Brain pericyte (primary cell): ENCODE results near the gene FAM227B.
A peak's percentile ranks its signal among the peaks of the same experiment; 100 is the strongest.
"Not testable (repeated sequence)": the region's sequence is repeated elsewhere in the genome, so short reads cannot be mapped to it uniquely, and the experiment has no call there.

Experiments used
- DNase-seq: peaks from one replicate; pipeline ENCODE4 v3.0.0-alpha.2; 2012; ENCODE audit warnings: low read depth, low spot score

FAM227B gene

DNA sequence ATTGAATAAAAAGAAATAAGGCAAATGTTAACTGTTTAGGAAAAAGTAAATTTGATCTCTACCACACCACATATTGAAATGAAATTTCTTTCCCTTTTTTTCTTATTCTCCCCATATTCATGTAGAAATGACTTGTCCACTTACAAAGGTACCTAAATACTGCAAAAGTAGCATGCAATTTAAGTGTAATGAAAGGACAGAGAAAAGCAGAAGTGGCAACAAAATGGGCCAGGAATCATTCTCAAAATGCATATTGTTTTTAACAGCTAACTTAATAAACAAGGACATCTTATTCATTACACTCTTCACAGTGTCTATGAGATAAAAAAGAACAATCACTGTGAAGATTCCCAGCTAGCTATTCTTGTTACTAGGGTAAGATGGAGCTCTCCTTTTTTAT, 238.2 kb downstream of the FAM227B start:
- no peak for DNase-seq

GRCh38 chr15:49380912-49381311, 239.7 kb downstream of the FAM227B start:
- no peak for DNase-seq

- no peak for DNase-seq
Observed at GRCh38 chr15:49379996-49380395, 240.6 kb downstream of the FAM227B start.

- DNase-seq: no peak
Observed at GRCh38 chr15:49372366-49372765, 248.3 kb downstream of the FAM227B start.

GRCh38 chr15:49370782-49371181, 249.8 kb downstream of the FAM227B start:
- no peak for DNase-seq

- DNase-seq: no peak
Observed at GRCh38 chr15:49366496-49366895, 254.1 kb downstream of the FAM227B start.

- no peak for DNase-seq
Observed at GRCh38 chr15:49361370-49361769, 259.2 kb downstream of the FAM227B start.

DNA sequence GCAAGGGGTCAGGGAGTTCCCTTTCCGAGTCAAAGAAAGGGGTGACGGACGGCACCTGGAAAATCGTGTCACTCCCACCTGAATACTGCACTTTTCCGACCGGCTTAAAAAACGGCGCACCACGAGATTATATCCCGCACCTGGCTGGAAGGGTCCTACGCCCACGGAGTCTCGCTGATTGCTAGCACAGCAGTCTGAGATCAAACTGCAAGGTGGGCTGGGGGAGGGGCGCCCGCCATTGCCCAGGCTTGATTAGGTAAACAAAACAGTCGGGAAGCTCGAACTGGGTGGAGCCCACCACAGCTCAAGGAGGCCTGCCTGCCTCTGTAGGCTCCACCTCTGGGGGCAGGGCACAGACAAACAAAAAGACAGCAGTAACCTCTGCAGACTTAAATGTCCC, 266.2 kb downstream of the FAM227B start:
- not testable (repeated sequence) for DNase-seq

GRCh38 chr15:49343546-49343945, 277.1 kb downstream of the FAM227B start:
- DNase-seq: no peak

GRCh38 chr15:49339656-49340055, 281.0 kb downstream of the FAM227B start:
- DNase-seq: no peak

- no peak for DNase-seq
Observed at GRCh38 chr15:49331951-49332350, 288.7 kb downstream of the FAM227B start.

DNA sequence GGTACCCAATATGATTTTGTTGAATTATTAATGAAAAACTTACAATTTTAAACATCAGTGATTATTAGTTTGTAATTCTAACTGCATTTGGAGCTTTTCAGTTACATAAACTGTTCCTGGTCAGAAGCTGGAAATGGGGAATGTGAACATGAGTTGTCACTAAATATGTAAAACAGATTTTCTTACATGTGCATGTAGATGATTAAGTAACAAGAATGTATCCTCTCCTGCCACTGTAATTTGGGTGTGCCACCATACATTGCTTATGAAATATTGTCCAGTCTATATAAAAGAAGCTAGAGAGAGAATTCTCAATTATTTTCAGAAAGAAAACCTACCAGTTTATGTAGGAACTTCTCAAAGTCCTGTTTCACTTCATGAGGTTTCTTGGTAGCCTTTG, 289.2 kb downstream of the FAM227B start:
- no peak for DNase-seq

DNA sequence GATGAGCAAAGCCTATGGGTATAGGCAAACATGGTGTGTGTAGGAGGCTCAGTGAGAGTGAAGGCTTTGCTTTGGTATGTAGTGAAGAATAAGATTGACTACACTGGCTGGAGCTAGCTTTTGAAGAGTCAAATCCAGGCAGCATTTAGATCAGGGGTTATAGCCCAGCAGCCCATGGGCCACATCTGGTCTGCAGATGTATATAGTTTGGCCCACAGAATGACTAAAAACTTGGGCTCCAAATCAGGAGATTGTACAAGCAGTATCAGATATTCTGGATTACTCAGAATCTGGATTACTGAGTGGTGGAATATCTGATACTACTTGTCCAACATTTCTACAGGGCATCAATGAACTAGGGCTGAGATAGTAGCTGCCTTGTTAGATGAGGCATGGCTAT, 290.5 kb downstream of the FAM227B start:
- DNase-seq: no peak

DNA sequence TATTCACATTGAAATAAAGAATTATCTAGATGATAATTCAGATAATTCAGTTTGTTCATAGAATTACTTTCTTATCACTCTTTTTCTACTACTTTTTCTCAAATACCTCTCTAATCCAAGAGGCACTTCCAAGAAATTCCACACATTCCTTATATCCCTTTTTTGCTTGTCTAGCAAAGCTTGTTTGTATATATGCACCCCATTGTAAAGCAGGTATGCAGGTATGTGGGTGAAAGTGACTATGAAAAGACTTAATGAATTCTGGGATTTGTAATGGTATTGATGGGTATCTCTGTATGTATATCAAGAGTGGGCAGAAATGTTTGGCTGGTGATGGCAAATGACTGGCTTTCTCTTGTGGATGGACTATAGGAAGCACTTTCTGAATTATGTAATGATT, 291.7 kb downstream of the FAM227B start:
- no peak for DNase-seq

DNA sequence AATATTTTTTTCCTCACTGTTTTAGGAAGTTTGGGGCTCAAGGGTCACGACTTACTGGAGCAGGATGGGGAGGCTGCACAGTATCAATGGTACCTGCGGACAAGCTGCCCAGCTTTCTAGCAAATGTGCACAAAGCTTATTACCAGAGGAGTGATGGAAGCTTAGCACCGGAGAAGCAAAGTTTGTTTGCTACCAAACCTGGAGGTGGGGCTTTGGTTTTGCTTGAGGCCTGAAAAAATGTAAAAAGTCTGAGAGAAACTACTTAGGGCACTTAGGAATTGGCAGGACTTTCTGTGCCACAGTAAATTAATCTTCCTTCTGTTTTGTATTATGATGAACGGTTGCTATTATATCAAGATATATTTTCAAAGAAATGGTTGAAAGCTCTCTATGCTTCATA, 292.7 kb downstream of the FAM227B start:
- no peak for DNase-seq

DNA sequence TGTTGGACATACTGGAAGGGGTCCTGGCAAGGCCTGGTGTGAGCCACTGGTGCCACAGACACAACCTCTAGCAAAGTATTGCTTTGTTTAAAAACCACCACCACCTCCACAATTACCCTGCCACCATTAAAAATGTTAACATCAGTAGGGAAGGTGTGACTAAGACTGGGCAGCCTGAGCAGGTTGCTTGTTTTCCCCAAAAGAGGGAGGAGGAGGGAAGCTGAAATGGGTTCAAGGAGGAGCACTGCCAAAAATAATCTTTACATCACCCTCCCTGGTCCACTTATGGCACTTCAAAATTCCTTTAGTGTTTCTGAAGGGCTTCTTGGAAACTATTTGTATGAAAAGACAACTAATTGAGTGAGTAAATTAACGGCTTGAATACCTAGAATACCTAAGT, 297.4 kb downstream of the FAM227B start:
- DNase-seq: no peak

DNA sequence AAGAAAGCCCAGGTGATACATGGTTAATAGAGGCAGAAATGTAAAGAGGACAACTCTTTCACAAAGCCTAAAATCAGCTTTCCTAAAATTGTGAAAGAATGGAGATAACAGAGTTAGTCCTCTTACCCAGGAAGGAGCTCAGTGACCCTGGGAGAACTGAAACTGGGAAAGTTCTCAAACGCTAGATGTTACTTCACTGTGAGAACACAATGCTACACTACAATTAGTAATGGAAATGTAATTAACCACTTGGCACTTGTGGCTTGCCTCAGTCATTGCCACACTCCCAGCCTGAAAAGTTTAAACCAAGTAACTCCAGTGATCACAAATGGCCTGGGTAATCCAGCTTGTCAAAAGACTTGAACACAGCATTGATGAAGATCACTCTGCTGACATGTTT, 300.3 kb downstream of the FAM227B start:
- DNase-seq: no peak

DNA sequence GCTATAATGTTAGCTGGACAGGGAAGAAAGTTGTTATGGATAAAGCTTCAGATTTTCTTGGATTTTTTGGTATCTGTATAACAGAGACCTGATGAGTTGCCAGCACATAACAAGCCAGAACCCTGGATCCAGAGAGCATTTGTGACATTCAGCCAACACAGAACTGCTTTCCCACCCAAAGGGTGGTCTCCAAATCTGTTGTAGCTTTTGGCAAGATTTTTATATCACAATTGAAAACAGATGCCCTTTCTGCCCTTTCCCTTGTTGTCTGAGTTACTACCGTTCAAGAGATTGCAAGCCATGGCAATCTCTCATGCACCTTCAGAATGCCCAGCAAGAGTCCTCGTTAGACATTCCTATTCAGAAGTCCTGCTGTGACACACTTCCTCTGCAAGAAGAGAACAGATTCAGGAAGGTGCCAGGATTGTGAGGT, 305.2 kb downstream of the FAM227B start:
- DNase-seq: peak; percentile 11

- DNase-seq: no peak
Observed at GRCh38 chr15:49314716-49315115, 305.9 kb downstream of the FAM227B start.

DNA sequence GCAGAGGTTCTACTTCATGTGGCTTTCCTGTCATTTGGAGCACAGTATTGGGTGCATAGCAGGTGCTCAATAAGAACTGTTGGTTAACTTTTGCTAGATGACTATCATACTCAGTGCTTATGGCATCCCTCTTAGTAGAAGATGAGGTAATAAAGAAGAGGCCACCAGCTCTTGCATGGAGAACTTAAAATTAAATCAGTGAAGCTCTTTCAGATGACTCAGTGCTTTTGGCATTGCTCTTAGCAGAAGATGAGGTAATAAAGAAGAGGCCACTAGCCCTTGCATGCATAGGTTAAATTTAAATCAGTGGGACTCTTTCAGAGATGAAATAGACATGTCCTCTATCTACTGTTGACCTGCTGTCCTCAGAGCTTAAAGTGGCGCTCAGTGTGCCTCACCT, 307.0 kb downstream of the FAM227B start:
- peak; percentile 2 for DNase-seq

GRCh38 chr15:49309889-49310288, 310.7 kb downstream of the FAM227B start:
- no peak for DNase-seq

GRCh38 chr15:49308686-49309085, 311.9 kb downstream of the FAM227B start:
- DNase-seq: no peak

- no peak for DNase-seq
Observed at GRCh38 chr15:49306551-49306950, 314.1 kb downstream of the FAM227B start.

DNA sequence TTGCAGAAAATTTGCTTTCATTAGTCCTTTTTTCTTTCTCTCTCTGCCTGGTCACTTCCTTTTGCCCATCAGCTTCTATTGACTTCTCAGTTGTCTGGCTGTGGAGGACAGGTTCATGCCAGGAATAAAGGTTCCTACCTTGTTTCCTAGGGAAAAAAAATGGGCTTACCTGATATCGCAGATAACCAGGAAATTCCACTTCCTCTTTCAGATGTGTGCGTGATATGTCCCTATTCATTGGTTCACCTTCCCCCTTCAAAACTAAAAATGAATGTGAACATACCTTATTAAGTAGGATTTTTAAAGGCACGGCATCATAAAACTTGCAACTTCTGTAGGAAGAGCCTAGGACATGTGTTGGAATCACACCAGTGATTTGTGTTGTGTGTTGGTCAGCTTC, 317.6 kb downstream of the FAM227B start:
- DNase-seq: no peak

- DNase-seq: no peak
Observed at GRCh38 chr15:49301562-49301961, 319.1 kb downstream of the FAM227B start.
